ENCODE measurements around the gene HOXA4. TPM values are rescaled to one million over a fixed set of nuclear protein-coding genes. Genes with fewer than 3 reads are reported as not detected.

The HOXA4 gene
- total and polyA plus RNA-seq, 11 donors, result 0.23 to 2.6 (median 0.82) TPM; not detected in 1

DNA sequence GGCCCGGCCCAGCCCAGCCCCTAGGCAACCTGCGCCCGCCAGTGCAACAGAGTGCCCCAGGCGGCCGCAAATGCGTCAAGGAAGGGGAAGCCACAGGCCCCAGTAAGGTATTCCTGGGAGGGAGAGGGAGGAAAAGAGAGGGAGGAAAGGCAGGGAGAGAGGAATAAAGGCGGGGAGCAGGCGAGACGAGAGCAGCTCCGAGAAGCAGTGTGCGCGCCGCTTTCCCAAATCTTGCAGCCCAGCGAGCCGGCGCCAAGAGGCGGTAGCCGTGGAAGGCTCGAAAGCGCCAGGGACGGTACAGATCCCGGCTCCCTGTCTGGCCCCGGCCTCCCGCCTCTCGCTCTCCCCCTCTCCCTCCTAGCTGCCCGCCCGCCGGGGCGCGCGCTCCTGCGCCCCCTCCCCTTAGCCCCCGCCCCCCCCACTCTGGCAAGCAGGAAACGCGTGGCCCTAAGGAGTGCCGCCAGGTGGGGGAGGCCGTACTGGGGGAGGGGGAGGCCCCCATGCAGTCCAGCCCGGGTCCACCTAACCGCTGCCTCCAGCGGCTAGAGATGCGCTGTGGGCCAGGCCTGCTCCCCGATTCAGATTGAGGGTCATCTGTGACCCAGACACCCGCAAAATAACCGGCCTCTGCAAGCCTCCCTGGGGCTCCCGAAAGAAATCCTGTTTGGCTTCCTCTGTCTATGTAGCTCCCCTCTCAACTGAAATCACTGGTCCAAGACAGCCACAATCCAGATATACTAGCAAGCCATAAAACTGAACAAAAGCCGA, 39.3 kb upstream of the HOXA4 start:
- TF ChIP-seq CTCF (IDR thresholded peaks at IDR 0.05) (no peak), POLR2A (IDR thresholded peaks at IDR 0.05) (no peak)
- DNase-seq (peak in 2 of 5 donors; percentile 17 to 56), ATAC-seq (no peak)
- peaks cover 91 to 100% (median 99%) of the 10 kb centered on the region in 9 donors for H3K27me3 ChIP-seq
- peak overlapping the region in 1 of 12 donors; percentile 12 for H3K4me3 ChIP-seq
- intact Hi-C loops (cut with DNase I), result loop anchor here in 8 of 10 donors (10.0 kb wide), 6 partner anchors 805 to 1315 kb away; no protein-coding TSS in a partner anchor
- WGBS, 4 donors, result 2 to 7% (median 5%) methylated on average over 25 to 46 of the region's 46 CpGs
- peak overlapping the region in 1 of 12 donors; percentile 91 for H3K27ac ChIP-seq
- H3K4me1 ChIP-seq, result peaks cover 0 to 63% (median 21%) of the 10 kb centered on the region in 12 donors
- no peaks in the 10 kb centered on the region for H3K36me3 ChIP-seq
- H3K9me3 ChIP-seq, result no peaks in the 10 kb centered on the region

DNA sequence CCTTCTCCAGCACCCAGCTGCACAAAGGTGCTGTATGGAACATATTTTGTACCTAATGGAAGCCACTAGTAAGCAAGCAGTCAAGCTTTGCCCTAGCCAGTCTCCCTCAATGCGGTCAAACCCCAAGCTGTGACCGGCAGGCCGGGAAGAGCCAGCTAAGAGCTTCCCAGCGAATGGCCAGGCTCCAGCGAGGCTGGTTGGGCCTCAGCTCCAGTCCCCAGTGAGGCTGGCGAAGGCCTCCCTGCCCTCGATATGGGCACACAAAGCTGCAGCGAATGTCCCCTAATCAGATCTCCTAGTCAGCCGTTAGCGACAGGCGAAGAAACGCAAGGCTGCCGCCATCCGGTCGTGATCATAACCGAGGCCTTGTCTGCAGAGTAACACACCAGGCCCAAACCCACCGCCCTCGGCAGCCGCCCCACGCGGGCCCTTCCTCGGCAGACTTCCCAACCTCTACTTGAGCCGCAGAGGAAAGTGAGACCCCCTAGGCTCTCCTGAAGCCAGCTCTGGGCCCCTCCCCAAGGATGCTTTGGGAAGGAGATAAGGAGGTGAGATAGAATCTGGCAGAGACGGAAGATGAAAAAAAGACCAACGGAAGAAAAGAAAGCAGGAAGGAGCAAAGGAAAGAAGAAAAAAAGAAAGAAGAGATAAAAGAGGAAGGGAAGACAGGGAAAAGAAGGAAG, 37.8 kb upstream of the HOXA4 start:
- Histone ChIP-seq H3K27ac (peak overlapping the region in 1 of 12 donors; percentile 91), H3K9me3 (no peaks in the 10 kb centered on the region), H3K4me3 (no peak overlapping the region), H3K36me3 (no peaks in the 10 kb centered on the region), H3K4me1 (peaks cover 0 to 63% (median 16%) of the 10 kb centered on the region in 12 donors), H3K27me3 (peaks cover 90 to 100% (median 99%) of the 10 kb centered on the region in 9 donors)
- TF ChIP-seq POLR2A (IDR thresholded peaks at IDR 0.05) (no peak), CTCF (IDR thresholded peaks at IDR 0.05) (no peak)
- WGBS, 4 donors, result 13 to 23% (median 19%) methylated on average over 15 to 25 of the region's 25 CpGs
- intact Hi-C loops (cut with DNase I), result loop anchor here in 7 of 10 donors (10.0 kb wide), 6 partner anchors 804 to 1314 kb away; no protein-coding TSS in a partner anchor
- DNase-seq, result peak in 2 of 5 donors; percentile 1 to 49
- no peak for ATAC-seq

- no peaks in the 10 kb centered on the region for H3K36me3 ChIP-seq
- 18 to 31% (median 26%) methylated on average over 4 of the region's 4 CpGs for WGBS, 4 donors
- TF ChIP-seq POLR2A (IDR thresholded peaks at IDR 0.05) (no peak), CTCF (IDR thresholded peaks at IDR 0.05) (no peak)
- H3K27me3 ChIP-seq, result peaks cover 87 to 100% (median 99%) of the 10 kb centered on the region in 9 donors
- DNase-seq, result no peak
- intact Hi-C loops (cut with DNase I), result loop anchor here in 7 of 10 donors (10.0 kb wide), 6 partner anchors 803 to 1313 kb away; no protein-coding TSS in a partner anchor
- ATAC-seq, result no peak
- H3K4me1 ChIP-seq, result peaks cover 0 to 58% (median 11%) of the 10 kb centered on the region in 12 donors
- H3K27ac ChIP-seq, result peak overlapping the region in 1 of 12 donors; percentile 91
- no peaks in the 10 kb centered on the region for H3K9me3 ChIP-seq
- no peak overlapping the region for H3K4me3 ChIP-seq
Measured at GRCh38 chr7:27167916-27168264, 37.3 kb upstream of the HOXA4 start.
